ENCODE measurements around the gene HKDC1. TPM values are rescaled to one million over a fixed set of nuclear protein-coding genes. Genes with fewer than 3 reads are reported as not detected.

HKDC1 gene
- total and polyA plus RNA-seq, 10 donors: 0.26 to 3.0 (median 0.70) TPM; not detected in 1

DNA sequence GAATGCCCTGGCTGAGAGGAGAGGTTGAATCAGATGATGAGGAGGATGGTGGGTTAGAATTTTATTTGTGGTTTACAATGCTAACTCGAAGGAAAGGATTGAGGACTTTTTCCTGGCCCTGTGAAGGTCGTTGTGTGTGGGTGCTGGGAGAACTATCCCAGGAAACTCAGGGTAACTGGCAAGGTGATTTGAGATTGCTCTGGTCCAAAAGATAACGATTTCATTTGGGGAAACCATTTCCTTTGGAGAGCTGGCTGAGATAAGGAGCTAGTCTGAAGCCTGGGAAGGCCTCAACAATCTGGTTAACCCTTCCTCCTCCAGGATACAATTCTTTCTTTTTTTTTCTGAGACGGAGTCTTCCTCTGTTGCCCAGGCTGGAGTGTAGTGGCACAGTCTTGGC lies 91.2 kb downstream of the HKDC1 start:
- H3K27me3 ChIP-seq (replicated peaks in 1 of 7): no peaks in the 10 kb centered on the region
- H3K36me3 ChIP-seq: no peaks in the 10 kb centered on the region
- no peak for DNase-seq
- 35 to 60% (median 50%) methylated on average over 4 of the region's 4 CpGs for WGBS, 5 donors
- no peak overlapping the region for H3K4me3 ChIP-seq
- H3K9me3 ChIP-seq: no peaks in the 10 kb centered on the region
- intact Hi-C loops (cut with DNase I; ENCODE audit: low total_unique reads): no loop called here
- H3K4me1 ChIP-seq: peaks cover 0 to 3% (median under 1%) of the 10 kb centered on the region in 6 donors
- TF ChIP-seq POLR2A (IDR thresholded peaks at IDR 0.05) (no peak), CTCF (IDR thresholded peaks at IDR 0.05 in 8 of 11, conservative IDR thresholded peaks at IDR 0.05 in 3 of 11) (no peak), POLR2AphosphoS5 (IDR thresholded peaks at IDR 0.05) (no peak)
- no peak overlapping the region for H3K27ac ChIP-seq

GRCh38 chr10:69312528-69312927 lies 92.4 kb downstream of the HKDC1 start:
- H3K4me3 ChIP-seq: no peak overlapping the region
- no peak for DNase-seq
- intact Hi-C loops (cut with DNase I; ENCODE audit: low total_unique reads): no loop called here
- H3K27me3 ChIP-seq (replicated peaks in 1 of 7): no peaks in the 10 kb centered on the region
- H3K9me3 ChIP-seq: no peaks in the 10 kb centered on the region
- TF ChIP-seq CTCF (IDR thresholded peaks at IDR 0.05 in 8 of 11, conservative IDR thresholded peaks at IDR 0.05 in 3 of 11) (no peak), POLR2AphosphoS5 (IDR thresholded peaks at IDR 0.05) (no peak), POLR2A (IDR thresholded peaks at IDR 0.05) (no peak)
- WGBS, 5 donors: 78 to 94% (median 82%) methylated on average over 4 of the region's 4 CpGs
- H3K36me3 ChIP-seq: no peaks in the 10 kb centered on the region
- H3K27ac ChIP-seq: no peak overlapping the region
- H3K4me1 ChIP-seq: peaks cover 1 to 15% (median 11%) of the 10 kb centered on the region in 6 donors

GRCh38 chr10:69315100-69315542 lies 95.0 kb downstream of the HKDC1 start:
- H3K4me1 ChIP-seq: peaks cover 12 to 33% (median 26%) of the 10 kb centered on the region in 6 donors
- intact Hi-C loops (cut with DNase I; ENCODE audit: low total_unique reads): no loop called here
- no peaks in the 10 kb centered on the region for H3K9me3 ChIP-seq
- H3K27me3 ChIP-seq (replicated peaks in 1 of 7): no peaks in the 10 kb centered on the region
- H3K36me3 ChIP-seq: no peaks in the 10 kb centered on the region
- no peak overlapping the region for H3K27ac ChIP-seq
- DNase-seq: no peak
- TF ChIP-seq POLR2A (IDR thresholded peaks at IDR 0.05) (no peak), CTCF (IDR thresholded peaks at IDR 0.05 in 8 of 11, conservative IDR thresholded peaks at IDR 0.05 in 3 of 11) (no peak), POLR2AphosphoS5 (IDR thresholded peaks at IDR 0.05) (no peak)
- no peak overlapping the region for H3K4me3 ChIP-seq
- 74 to 88% (median 83%) methylated on average over 3 of the region's 3 CpGs for WGBS, 5 donors

DNA sequence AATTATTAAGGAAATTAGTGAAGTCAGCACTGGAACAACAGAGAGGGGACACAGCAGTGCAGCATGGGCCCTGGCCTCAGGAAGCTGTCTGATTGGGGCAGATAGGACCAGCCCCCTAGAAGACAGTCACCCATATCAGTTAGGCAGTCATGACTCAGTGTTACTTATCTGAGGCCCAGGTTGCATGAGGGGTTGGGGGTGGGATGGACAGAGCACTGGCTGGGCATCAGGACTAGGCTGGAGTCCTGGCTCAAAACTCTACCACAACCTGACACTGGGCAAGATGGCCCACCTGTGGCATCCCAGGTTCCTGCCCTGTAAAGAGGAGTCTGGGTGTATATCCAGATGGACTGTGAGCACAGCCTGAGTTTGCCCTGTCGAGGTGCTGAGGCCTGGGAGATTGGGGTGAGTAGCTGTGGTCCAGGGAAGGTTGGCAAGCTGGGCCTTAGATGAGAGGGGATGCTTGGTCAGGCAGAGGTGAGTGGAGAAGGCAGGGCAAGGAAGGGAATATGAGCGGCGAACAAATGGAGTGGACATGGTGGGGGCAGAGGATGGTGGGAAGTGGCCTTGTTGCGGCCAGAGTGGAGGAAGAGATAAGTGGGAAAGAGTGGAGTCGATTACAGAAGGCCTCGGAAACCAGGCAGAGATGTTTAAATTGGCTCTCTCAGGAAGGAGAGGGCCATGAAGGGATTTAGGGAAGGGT lies 95.6 kb downstream of the HKDC1 start:
- DNase-seq: no peak
- intact Hi-C loops (cut with DNase I; ENCODE audit: low total_unique reads): no loop called here
- WGBS, 5 donors: 71 to 82% (median 80%) methylated on average over 6 of the region's 6 CpGs
- TF ChIP-seq POLR2AphosphoS5 (IDR thresholded peaks at IDR 0.05): no peak
- TF ChIP-seq POLR2A (IDR thresholded peaks at IDR 0.05): no peak
- TF ChIP-seq CTCF (IDR thresholded peaks at IDR 0.05 in 8 of 11, conservative IDR thresholded peaks at IDR 0.05 in 3 of 11): no peak
- H3K4me1 ChIP-seq: peaks cover 18 to 39% (median 32%) of the 10 kb centered on the region in 6 donors
- H3K27ac ChIP-seq: peak overlapping the region in 4 of 8 donors; percentile 14 to 97 (median 59)
- no peak overlapping the region for H3K4me3 ChIP-seq
- no peaks in the 10 kb centered on the region for H3K9me3 ChIP-seq
- peaks cover 0 to 2% (median 0%) of the 10 kb centered on the region in 6 donors for H3K36me3 ChIP-seq
- no peaks in the 10 kb centered on the region for H3K27me3 ChIP-seq (replicated peaks in 1 of 7)
